GM18508 (cell line): Measurements from ENCODE around the gene MYO1B.

Experiments
- ATAC-seq: cut with Tn5 transposase; IDR thresholded peaks from one replicate; pipeline ENCODE4 v1.9.1; 2021; ENCODE audit warnings: moderate number of reproducible peaks; ENCODE audit not compliant: insufficient read depth, unreplicated experiment

The MYO1B gene

GRCh38 chr2:191225126-191225525 is 20.1 kb upstream of the MYO1B start:
- no peak for ATAC-seq

- no peak for ATAC-seq
Observed at GRCh38 chr2:191225690-191226089, 19.5 kb upstream of the MYO1B start.

- ATAC-seq = no peak
Observed at GRCh38 chr2:191226196-191226595, 19.0 kb upstream of the MYO1B start.

- ATAC-seq = no peak
Observed at GRCh38 chr2:191228333-191228732, 16.9 kb upstream of the MYO1B start.

- no peak for ATAC-seq
Observed at GRCh38 chr2:191228861-191229260, 16.3 kb upstream of the MYO1B start.

- no peak for ATAC-seq
Observed at GRCh38 chr2:191230174-191230573, 15.0 kb upstream of the MYO1B start.

GRCh38 chr2:191231995-191232394 is 13.2 kb upstream of the MYO1B start:
- no peak for ATAC-seq

GRCh38 chr2:191233533-191233932 is 11.7 kb upstream of the MYO1B start:
- ATAC-seq = no peak

GRCh38 chr2:191234376-191234775 is 10.8 kb upstream of the MYO1B start:
- no peak for ATAC-seq

GRCh38 chr2:191240871-191241270 is 4.3 kb upstream of the MYO1B start:
- ATAC-seq = no peak

- ATAC-seq = no peak
Observed at GRCh38 chr2:191241418-191241817, 3.8 kb upstream of the MYO1B start.

- ATAC-seq = no peak
Observed at GRCh38 chr2:191243154-191243553, 2.0 kb upstream of the MYO1B start.

- no peak for ATAC-seq
Observed at GRCh38 chr2:191244350-191244749, 854 bp upstream of the MYO1B start.

GRCh38 chr2:191245869-191246531 is 796 bp downstream of the MYO1B start:
- ATAC-seq = no peak

GRCh38 chr2:191246820-191247380 is 1.7 kb downstream of the MYO1B start:
- no peak for ATAC-seq

- peak; percentile 70 for ATAC-seq
Observed at GRCh38 chr2:191247381-191248057, 2.3 kb downstream of the MYO1B start.

- no peak for ATAC-seq
Observed at GRCh38 chr2:191249156-191249813, 4.1 kb downstream of the MYO1B start.

GRCh38 chr2:191250400-191250799 is 5.2 kb downstream of the MYO1B start:
- ATAC-seq = no peak

GRCh38 chr2:191250986-191251385 is 5.8 kb downstream of the MYO1B start:
- ATAC-seq = no peak

- no peak for ATAC-seq
Observed at GRCh38 chr2:191252699-191253098, 7.5 kb downstream of the MYO1B start.

- ATAC-seq = no peak
Observed at GRCh38 chr2:191253476-191253875, 8.3 kb downstream of the MYO1B start.
